Erythroblast (primary cell): ENCODE data around the gene ZMYND8.

Source experiments
- GATA1 ChIP-seq: IDR thresholded peaks from 2 replicates; pipeline ENCODE4 v1.6.1; 2011; ENCODE audit warnings: low read depth, mild to moderate bottlenecking, control low read depth, low read length, moderate library complexity
- POLR2A ChIP-seq: IDR thresholded peaks from 2 replicates; pipeline ENCODE4 v1.6.1; 2011; ENCODE audit warnings: mild to moderate bottlenecking, low read length

- TF ChIP-seq POLR2A (no peak), GATA1 (no peak)
Observed at GRCh38 chr20:47160240-47160639, 196.3 kb downstream of the ZMYND8 start.
